GM12878 (cell line): ENCODE data around the gene FGF12. TPM values are rescaled to one million over a fixed set of nuclear protein-coding genes. Genes with fewer than 3 reads are reported as not detected.

Source experiments
- ATAC-seq: fragments of 200-7000 bp; cut with Tn5 transposase; 3 replicates; pipeline ENCODE4 v1.9.1; 2020; ENCODE audit warnings: mild to moderate bottlenecking, moderate library complexity
- BruUV-seq: library from RNA; stranded (reverse); fragments of 400-500 nt; replicated peaks from 2 replicates; lab custom pipeline; 2021; lab: Mats Ljungman, UMichigan
- CTCF ChIA-PET: fragments of 300-600 bp; sonication (Branson Sonifier 250); formaldehyde crosslinking; extraction: SDS; loops from one replicate; lab custom pipeline; 2021; ENCODE audit warnings: inconsistent platforms; lab: Yijun Ruan, JAX
- POLR2A ChIA-PET: fragments of 350-600 bp; formaldehyde crosslinking; extraction: SDS; loops from one replicate; lab custom pipeline; 2021; ENCODE audit warnings: inconsistent platforms; lab: Charles Lee
- RAD21 ChIA-PET: fragments of 300-600 bp; sonication (Branson Sonifier 250); formaldehyde crosslinking; loops from one replicate; lab custom pipeline; 2023; ENCODE audit warnings: antibody characterized with exemption; ENCODE audit not compliant: unreplicated experiment; lab: Charles Lee
- SMC1A ChIA-PET: fragments of 300-600 bp; sonication (Branson Sonifier 250); formaldehyde crosslinking; loops from one replicate; lab custom pipeline; 2023; ENCODE audit not compliant: unreplicated experiment, uncharacterized antibody; lab: Charles Lee
- DNase-seq: peaks from one replicate; pipeline ENCODE4 v3.0.0-alpha.2; 2011; ENCODE audit warnings: low read depth, low spot score
- FAIRE-seq: peaks from 3 replicates; lab custom pipeline; 2011; peaks lifted over from hg19 to GRCh38; lab: Jason Lieb, UNC
- H2AFZ ChIP-seq: 2 replicates; pipeline ENCODE4 v1.6.0; 2011; ENCODE audit warnings: low read depth, low read length, control low read depth; ENCODE audit not compliant: control insufficient read depth
- H3K27ac ChIP-seq: 2 replicates; pipeline ENCODE4 v1.5.1; 2011; ENCODE audit warnings: control low read depth; ENCODE audit not compliant: control insufficient read depth, insufficient read depth
- H3K27me3 ChIP-seq, 2 experiments: replicated peaks in 1 of 2; 2 replicates each; pipeline versions ENCODE4 v1.6.0 to v1.6.1; 2011; ENCODE audit warnings: low read length in 1 of 2; ENCODE audit not compliant: control insufficient read depth in 2 of 2, insufficient read depth in 2 of 2
- H3K36me3 ChIP-seq, 2 experiments: 2 replicates each; pipeline ENCODE4 v1.5.1; 2011; ENCODE audit warnings: low read length in 1 of 2; ENCODE audit not compliant: control insufficient read depth in 2 of 2, insufficient read depth in 2 of 2
- H3K4me1 ChIP-seq: 2 replicates; pipeline ENCODE4 v1.6.1; 2011; ENCODE audit warnings: mild to moderate bottlenecking, low read length, moderate library complexity, mixed read lengths; ENCODE audit not compliant: control insufficient read depth, insufficient read depth
- H3K4me2 ChIP-seq: 2 replicates; pipeline ENCODE4 v1.6.0; 2011; ENCODE audit warnings: control low read depth; ENCODE audit not compliant: control insufficient read depth, insufficient read depth
- H3K4me3 ChIP-seq: fragments of 200-600 bp; sonication (generic); 2 replicates; pipeline ENCODE4 v1.5.1; 2016
- H3K79me2 ChIP-seq: 2 replicates; pipeline ENCODE4 v1.6.0; 2011; ENCODE audit warnings: low read length; ENCODE audit not compliant: control insufficient read depth, insufficient read depth
- H3K9ac ChIP-seq: 2 replicates; pipeline ENCODE4 v1.8.0; 2011; ENCODE audit warnings: low read length, control low read depth, mixed read lengths; ENCODE audit not compliant: control insufficient read depth, insufficient read depth
- H3K9me3 ChIP-seq: replicated peaks from 3 replicates; pipeline ENCODE4 v1.5.1; 2011; ENCODE audit warnings: mild to moderate bottlenecking, low read length; ENCODE audit not compliant: control insufficient read depth, insufficient read depth
- H4K20me1 ChIP-seq: 2 replicates; pipeline ENCODE4 v1.6.0; 2011; ENCODE audit not compliant: control insufficient read depth, insufficient read depth
- ASH2L ChIP-seq: fragments of 300-600, 200-600 bp; sonication (generic); IDR thresholded peaks from 2 replicates; pipeline ENCODE4 v1.6.1; 2017; ENCODE audit warnings: low read depth, mild to moderate bottlenecking, borderline replicate concordance
- EGR1 ChIP-seq, 2 experiments: IDR thresholded peaks; 1 replicate in 1 of 2; 2 replicates in 1 of 2; pipeline ENCODE4 v1.6.1; 2011 to 2012; ENCODE audit warnings: low read depth in 2 of 2, low read length in 2 of 2, borderline replicate concordance in 1 of 2, mild to moderate bottlenecking in 1 of 2, moderate library complexity in 1 of 2
- ELK1 ChIP-seq: IDR thresholded peaks from 2 replicates; pipeline ENCODE4 v1.6.1; 2012; ENCODE audit warnings: low read depth, low read length, improper control_type of control experiment
- ETV6 ChIP-seq, 2 experiments: fragments of 450-650 bp in 1 of 2; IDR thresholded peaks in 1 of 2; conservative IDR thresholded peaks in 1 of 2; 2 replicates each; pipeline ENCODE4 v1.6.1; 2014; ENCODE audit warnings: antibody characterized with exemption in 1 of 2, borderline replicate concordance in 1 of 2, low read depth in 1 of 2, mild to moderate bottlenecking in 1 of 2, moderate library complexity in 1 of 2
- GABPA ChIP-seq: IDR thresholded peaks from 2 replicates; pipeline ENCODE4 v1.6.1; 2014; ENCODE audit warnings: antibody characterized with exemption, low read depth, mild to moderate bottlenecking, inconsistent platforms
- MEF2A ChIP-seq: IDR thresholded peaks from 2 replicates; pipeline ENCODE4 v1.6.1; 2011; ENCODE audit warnings: low read depth, mild to moderate bottlenecking, low read length, moderate library complexity; ENCODE audit not compliant: insufficient read depth
- MTA2 ChIP-seq: fragments of 450-650 bp; IDR thresholded peaks from 2 replicates; pipeline ENCODE4 v1.6.1; 2016; ENCODE audit warnings: low read depth, mild to moderate bottlenecking, moderate library complexity
- MTA3 ChIP-seq: IDR thresholded peaks from 2 replicates; pipeline ENCODE4 v1.6.1; 2012; ENCODE audit warnings: low read length, inconsistent platforms, borderline replicate concordance
- NFYA ChIP-seq: IDR thresholded peaks from 2 replicates; pipeline ENCODE4 v1.6.1; 2011; ENCODE audit warnings: low read depth, mild to moderate bottlenecking, low read length, improper control_type of control experiment, borderline replicate concordance
- NR2C1 ChIP-seq: fragments of 450-650 bp; IDR thresholded peaks from 2 replicates; pipeline ENCODE4 v1.6.1; 2017; ENCODE audit warnings: antibody characterized with exemption, mild to moderate bottlenecking, moderate library complexity
- PAX5 ChIP-seq: IDR thresholded peaks from 2 replicates; pipeline ENCODE4 v1.6.1; 2011; ENCODE audit warnings: low read depth, low read length, borderline replicate concordance
- POLR2AphosphoS5 ChIP-seq: IDR thresholded peaks from 2 replicates; pipeline ENCODE4 v1.6.1; 2011; ENCODE audit warnings: mild to moderate bottlenecking, low read length, inconsistent platforms
- POU2F2 ChIP-seq: IDR thresholded peaks from 3 replicates; pipeline ENCODE4 v1.6.1; 2011; ENCODE audit warnings: low read depth, mild to moderate bottlenecking, low read length, borderline replicate concordance
- RAD21 ChIP-seq: IDR thresholded peaks from 2 replicates; pipeline ENCODE4 v1.6.1; 2011; ENCODE audit warnings: mild to moderate bottlenecking, low read depth, low read length, moderate library complexity; ENCODE audit not compliant: insufficient read depth
- RB1 ChIP-seq: fragments of 450-650 bp; formaldehyde crosslinking; IDR thresholded peaks from 2 replicates; pipeline ENCODE4 v1.6.1; 2017; ENCODE audit warnings: mild to moderate bottlenecking, borderline replicate concordance
- SIX5 ChIP-seq: IDR thresholded peaks from 2 replicates; pipeline ENCODE4 v1.6.1; 2011; ENCODE audit warnings: mild to moderate bottlenecking, low read depth, low read length, moderate library complexity; ENCODE audit not compliant: severe bottlenecking
- SMAD1 ChIP-seq: fragments of 450-650 bp; IDR thresholded peaks from 2 replicates; pipeline ENCODE4 v1.6.1; 2018; ENCODE audit warnings: mild to moderate bottlenecking, low read depth; ENCODE audit not compliant: partially characterized antibody
- SP1 ChIP-seq: IDR thresholded peaks from one replicate; pipeline ENCODE4 v1.6.1; 2011; ENCODE audit warnings: low read depth, low read length
- YY1 ChIP-seq: IDR thresholded peaks from 2 replicates; pipeline ENCODE4 v1.6.1; 2011; ENCODE audit warnings: low read depth, mild to moderate bottlenecking, low read length
- ZNF24 ChIP-seq: fragments of 450-650 bp; IDR thresholded peaks from 2 replicates; pipeline ENCODE4 v1.6.1; 2017; ENCODE audit warnings: antibody characterized with exemption, mild to moderate bottlenecking
- WGBS: methylation state at CpG from one replicate; pipeline ENCODE4 v1.1.6; 2016; ENCODE audit warnings: low lambda C conversion rate; ENCODE audit not compliant: insufficient replicate concordance, insufficient coverage; ENCODE audit errors: missing lambda C conversion rate; 5-methylcytosine and 5-hydroxymethylcytosine counted together
- in situ Hi-C: fragments of 300-500 bp; cut with MboI; formaldehyde crosslinking; loops from 9 replicates; pipeline ENCODE4 v1.14.3; 2018; ENCODE audit warnings: mixed read lengths
- intact Hi-C: fragments of 100-400 bp; cut with micrococcal nuclease; formaldehyde crosslinking; loops from one replicate; pipeline ENCODE4 v1.14.2; 2022; ENCODE audit not compliant: unreplicated experiment
- polyA plus RNA-seq, 11 experiments: library from polyadenylated mRNA; depleted of rRNA in 4 of 11; unstranded in 6 of 11; stranded (reverse) in 5 of 11; fragments of >200 nt; fragmentation: Nextera tagmentation in 4 of 11; fragmentation: Illumina TruSeq in 1 of 11; extraction: Ambion mirVana in 4 of 11; extraction: Trizol in 1 of 11; gene quantifications; 1 replicate in 1 of 11; 2 replicates in 10 of 11; pipeline versions ENCODE4 v1.2.1 to v1.2.3, GENCODE V29; 2011 to 2016; ENCODE audit warnings: inconsistent platforms in 2 of 11, missing spikeins in 2 of 11, low read depth in 1 of 11
- total RNA-seq, 4 experiments: library from RNA; depleted of rRNA in 3 of 4; stranded (reverse); fragments of >200 nt in 3 of 4; fragmentation: Illumina TruSeq in 1 of 4; extraction: Trizol in 1 of 4; gene quantifications; 2 replicates each; pipeline versions ENCODE4 v1.2.1 to v1.2.3, GENCODE V29; 2013 to 2021

FGF12 gene
- total and polyA plus RNA-seq, 10 of the 15 experiments (the other 5 are each of a cell fraction or from before 2014, with no cell fraction given) = 0.03 to 0.43 (median 0.13) TPM; not detected in 7

GRCh38 chr3:192261135-192261534, 466.2 kb downstream of the FGF12 start:
- TF ChIP-seq ETV6 (conservative IDR thresholded peaks at IDR 0.05 in 1 of 2, IDR thresholded peaks at IDR 0.05 in 1 of 2; ENCODE audit: borderline replicate concordance in 1 of 2, low read depth in 1 of 2) = no peak
- TF ChIP-seq NR2C1 = no peak
- no peak for TF ChIP-seq ZNF24
- TF ChIP-seq MTA3 = no peak
- TF ChIP-seq YY1 = no peak
- TF ChIP-seq RAD21 = no peak
- no peak for TF ChIP-seq SIX5
- no peak for TF ChIP-seq ASH2L
- no peak for TF ChIP-seq RB1
- no peak for TF ChIP-seq MEF2A
- TF ChIP-seq EGR1 (IDR thresholded peaks at IDR 0.05; ENCODE audit: borderline replicate concordance in 1 of 2, low read depth in 2 of 2, low read length in 2 of 2) = no peak
- TF ChIP-seq SMAD1 = no peak
- TF ChIP-seq POLR2AphosphoS5 = no peak
- TF ChIP-seq PAX5 = no peak
- TF ChIP-seq POU2F2 = no peak
- TF ChIP-seq MTA2 = no peak
- TF ChIP-seq SP1 = no peak
- no peak for TF ChIP-seq NFYA
- TF ChIP-seq ELK1 = no peak
- TF ChIP-seq GABPA = no peak
- Histone ChIP-seq H3K27ac (no peak overlapping the region), H3K4me2 (no peak overlapping the region), H2AFZ (no peak overlapping the region), H4K20me1 (no peaks in the 10 kb centered on the region), H3K36me3 (no peaks in the 10 kb centered on the region), H3K4me3 (no peak overlapping the region), H3K27me3 (no peaks in the 10 kb centered on the region), H3K79me2 (no peaks in the 10 kb centered on the region), H3K4me1 (no peaks in the 10 kb centered on the region), H3K9ac (no peak overlapping the region), H3K9me3 (no peaks in the 10 kb centered on the region)
- no peak for FAIRE-seq
- DNase-seq = no peak
- ChIA-PET RAD21 (no interaction called here), SMC1A (interaction anchor here (0.9 kb wide), 1 partner anchor 18 kb away, joined by 3 read pairs; no protein-coding TSS in a partner anchor), CTCF (interaction anchor here (1.3 kb wide), 1 partner anchor 10 kb away, joined by 5 read pairs; no protein-coding TSS in a partner anchor), POLR2A (no interaction called here)
- intact Hi-C loops = no loop called here
- no TSS peak for BruUV-seq
- ATAC-seq = no peak
- in situ Hi-C loops = no loop called here
- 43% methylated on average over 3 of the region's 3 CpGs for WGBS
